HEK293 (cell line): Measurements from ENCODE around the gene PHEX.

Experiments used
- CTCF ChIA-PET: fragments of 350-600 bp; formaldehyde crosslinking; extraction: SDS; loops from one replicate; lab custom pipeline; 2021; ENCODE audit warnings: antibody characterized with exemption; lab: Yijun Ruan, JAX
- POLR2A ChIA-PET: fragments of 300-600 bp; formaldehyde crosslinking; extraction: SDS; loops from one replicate; lab custom pipeline; 2020; ENCODE audit warnings: antibody characterized with exemption, inconsistent platforms; lab: Yijun Ruan, JAX
- H3K27ac ChIP-seq: fragments of 200-500 bp; sonication (Bioruptor generic); 2 replicates; pipeline ENCODE4 v1.5.1; 2014; ENCODE audit warnings: low read depth, low read length, control low read depth, inconsistent platforms; ENCODE audit errors: extremely low read depth
- H3K36me3 ChIP-seq, 2 experiments: fragments of 200-500 bp in 1 of 2; sonication (Bioruptor generic) in 1 of 2; 1 replicate in 1 of 2; 2 replicates in 1 of 2; pipeline ENCODE4 v1.5.1; 2014 to 2017; ENCODE audit warnings: inconsistent platforms in 2 of 2, low read length in 2 of 2; ENCODE audit not compliant: control insufficient read depth in 2 of 2, insufficient read depth in 1 of 2
- H3K4me1 ChIP-seq: fragments of 200-500 bp; sonication (Bioruptor generic); 2 replicates; pipeline ENCODE4 v1.5.1; 2014; ENCODE audit warnings: mild to moderate bottlenecking, low read length, inconsistent platforms; ENCODE audit not compliant: control insufficient read depth, insufficient read depth
- H3K4me3 ChIP-seq: 2 replicates; pipeline ENCODE4 v1.5.1; 2011; ENCODE audit warnings: low read depth, mild to moderate bottlenecking, control low read depth, low read length, moderate library complexity
- H3K9me3 ChIP-seq: fragments of 200-500 bp; sonication (Bioruptor generic); 2 replicates; pipeline ENCODE4 v1.5.1; 2014; ENCODE audit warnings: low read depth, low read length, inconsistent platforms; ENCODE audit not compliant: control insufficient read depth, insufficient read depth
- KLF10 ChIP-seq: fragments of 450-650 bp; IDR thresholded peaks from 2 replicates; pipeline ENCODE4 v1.5.1; 2018; ENCODE audit warnings: missing biosample characterization, mild to moderate bottlenecking, missing genetic modification characterization
- SP3 ChIP-seq: fragments of 450-650 bp; formaldehyde crosslinking; IDR thresholded peaks from 2 replicates; pipeline ENCODE4 v1.5.1; 2016; ENCODE audit warnings: missing biosample characterization, missing genetic modification characterization
- YY2 ChIP-seq: fragments of 450-650 bp; formaldehyde crosslinking; IDR thresholded peaks from 2 replicates; pipeline ENCODE4 v1.5.1; 2016; ENCODE audit warnings: missing biosample characterization, missing genetic modification characterization
- ZNF148 ChIP-seq: fragments of 450-650 bp; formaldehyde crosslinking; IDR thresholded peaks from 2 replicates; pipeline ENCODE4 v1.5.0; 2017; ENCODE audit warnings: missing biosample characterization, missing genetic modification characterization, borderline replicate concordance
- ZNF248 ChIP-seq: fragments of 450-650 bp; formaldehyde crosslinking; IDR thresholded peaks from 2 replicates; pipeline ENCODE4 v1.5.1; 2017; ENCODE audit warnings: missing biosample characterization, missing genetic modification characterization
- ZNF404 ChIP-seq: fragments of 450-650 bp; formaldehyde crosslinking; IDR thresholded peaks from 2 replicates; pipeline ENCODE4 v1.5.1; 2017; ENCODE audit warnings: missing biosample characterization, missing genetic modification characterization
- ZNF449 ChIP-seq: fragments of 450-650 bp; formaldehyde crosslinking; IDR thresholded peaks from 2 replicates; pipeline ENCODE4 v1.5.1; 2017; ENCODE audit warnings: missing biosample characterization, mild to moderate bottlenecking, missing genetic modification characterization, moderate library complexity
- ZNF521 ChIP-seq: fragments of 450-650 bp; formaldehyde crosslinking; IDR thresholded peaks from 2 replicates; pipeline ENCODE4 v1.5.1; 2017; ENCODE audit warnings: missing biosample characterization, mild to moderate bottlenecking, missing genetic modification characterization
- ZNF529 ChIP-seq: fragments of 450-650 bp; formaldehyde crosslinking; IDR thresholded peaks from 2 replicates; pipeline ENCODE4 v1.5.1; 2017; ENCODE audit warnings: missing genetic modification characterization, missing biosample characterization; ENCODE audit not compliant: insufficient replicate concordance
- ZNF629 ChIP-seq: fragments of 450-650 bp; formaldehyde crosslinking; IDR thresholded peaks from 2 replicates; pipeline ENCODE4 v1.5.1; 2017; ENCODE audit warnings: missing biosample characterization, missing genetic modification characterization
- ZNF670 ChIP-seq: fragments of 450-650 bp; formaldehyde crosslinking; IDR thresholded peaks from 2 replicates; pipeline ENCODE4 v1.5.1; 2016; ENCODE audit warnings: missing biosample characterization, missing genetic modification characterization, low read depth
- ZSCAN18 ChIP-seq: fragments of 450-650 bp; formaldehyde crosslinking; IDR thresholded peaks from 2 replicates; pipeline ENCODE4 v1.5.1; 2016; ENCODE audit warnings: missing biosample characterization, missing genetic modification characterization
- TF ChIP-seq, protein P1 (sequence below): IDR thresholded peaks from 2 replicates; pipeline ENCODE4 v1.6.1; 2011; ENCODE audit warnings: mild to moderate bottlenecking, low read depth, low read length, borderline replicate concordance
- TF ChIP-seq, protein P2 (sequence below): fragments of 450-650 bp; IDR thresholded peaks from 2 replicates; pipeline ENCODE4 v1.5.1; 2018; ENCODE audit warnings: missing biosample characterization, missing genetic modification characterization

PHEX gene

DNA sequence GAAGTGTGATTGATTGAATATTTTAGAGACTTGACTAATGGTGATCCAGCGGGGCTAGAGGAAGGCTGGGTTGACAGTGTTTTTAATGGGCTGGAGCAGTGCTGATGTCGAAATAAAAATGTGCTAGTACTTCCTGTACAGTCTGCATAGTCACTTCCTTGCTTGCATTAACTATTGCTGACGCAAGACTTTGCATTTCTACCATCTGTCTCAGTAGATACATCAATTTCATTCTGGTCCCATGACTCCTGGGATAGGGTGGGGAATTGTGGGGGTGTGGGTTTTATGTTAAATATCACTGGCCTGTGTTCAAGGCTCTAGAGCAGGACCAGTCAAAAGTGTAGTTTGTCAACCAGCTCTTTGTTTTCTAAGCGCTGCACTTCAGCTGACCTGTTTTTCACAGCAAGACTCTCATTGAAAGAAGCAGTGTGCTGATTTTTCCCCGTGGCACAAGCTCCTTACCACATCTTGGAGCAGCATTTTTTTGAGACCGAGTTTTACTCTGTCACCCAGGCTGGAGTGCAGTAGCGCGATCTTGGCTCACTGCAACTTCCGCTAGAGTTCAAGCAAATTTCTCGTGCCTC is 35.2 kb upstream of the PHEX start (continued):
- TF ChIP-seq, protein P1, sequence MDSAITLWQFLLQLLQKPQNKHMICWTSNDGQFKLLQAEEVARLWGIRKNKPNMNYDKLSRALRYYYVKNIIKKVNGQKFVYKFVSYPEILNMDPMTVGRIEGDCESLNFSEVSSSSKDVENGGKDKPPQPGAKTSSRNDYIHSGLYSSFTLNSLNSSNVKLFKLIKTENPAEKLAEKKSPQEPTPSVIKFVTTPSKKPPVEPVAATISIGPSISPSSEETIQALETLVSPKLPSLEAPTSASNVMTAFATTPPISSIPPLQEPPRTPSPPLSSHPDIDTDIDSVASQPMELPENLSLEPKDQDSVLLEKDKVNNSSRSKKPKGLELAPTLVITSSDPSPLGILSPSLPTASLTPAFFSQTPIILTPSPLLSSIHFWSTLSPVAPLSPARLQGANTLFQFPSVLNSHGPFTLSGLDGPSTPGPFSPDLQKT = no peak
- no peak for TF ChIP-seq ZNF529
- no peak for TF ChIP-seq ZNF404 (tag by site-specific recombination)
- no peak for TF ChIP-seq KLF10 (tag by site-specific recombination)
- no peak for TF ChIP-seq ZNF248 (tag by site-specific recombination)
- TF ChIP-seq SP3 (tag by site-specific recombination) = no peak
- TF ChIP-seq, protein P2, sequence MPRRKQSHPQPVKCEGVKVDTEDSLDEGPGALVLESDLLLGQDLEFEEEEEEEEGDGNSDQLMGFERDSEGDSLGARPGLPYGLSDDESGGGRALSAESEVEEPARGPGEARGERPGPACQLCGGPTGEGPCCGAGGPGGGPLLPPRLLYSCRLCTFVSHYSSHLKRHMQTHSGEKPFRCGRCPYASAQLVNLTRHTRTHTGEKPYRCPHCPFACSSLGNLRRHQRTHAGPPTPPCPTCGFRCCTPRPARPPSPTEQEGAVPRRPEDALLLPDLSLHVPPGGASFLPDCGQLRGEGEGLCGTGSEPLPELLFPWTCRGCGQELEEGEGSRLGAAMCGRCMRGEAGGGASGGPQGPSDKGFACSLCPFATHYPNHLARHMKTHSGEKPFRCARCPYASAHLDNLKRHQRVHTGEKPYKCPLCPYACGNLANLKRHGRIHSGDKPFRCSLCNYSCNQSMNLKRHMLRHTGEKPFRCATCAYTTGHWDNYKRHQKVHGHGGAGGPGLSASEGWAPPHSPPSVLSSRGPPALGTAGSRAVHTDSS = no peak
- no peak for TF ChIP-seq ZNF148 (tag by site-specific recombination)
- no peak for TF ChIP-seq YY2 (tag by site-specific recombination)
- TF ChIP-seq, all 188 proteins: peak for 0

GRCh38 chrX:21998037-21998436 is 34.1 kb upstream of the PHEX start:
- ChIA-PET CTCF (interaction anchor here (0.9 to 5.5 kb wide), 2 partner anchors 13 to 137 kb away, joined by 3 to 27 read pairs; no protein-coding TSS in a partner anchor), POLR2A (no interaction called here)
- no peak for TF ChIP-seq ZSCAN18
- TF ChIP-seq ZNF629 (tag by site-specific recombination) = no peak
- no peak for TF ChIP-seq ZNF670 (tag by site-specific recombination)
- TF ChIP-seq, protein P2 = no peak
- no peak for TF ChIP-seq ZNF449 (tag by site-specific recombination)
- TF ChIP-seq ZNF521 (tag by site-specific recombination) = no peak
- no peaks in the 10 kb centered on the region for H3K9me3 ChIP-seq
- no peaks in the 10 kb centered on the region for H3K4me1 ChIP-seq
- H3K4me3 ChIP-seq = no peak overlapping the region
- no peak overlapping the region for H3K27ac ChIP-seq
- peaks cover 0 to 11% of the 10 kb centered on the region in 2 experiments; a peak in 1 of 3 replicates for H3K36me3 ChIP-seq
